SK-N-SH (cell line): ENCODE data around the gene DCTD. TPM values are rescaled to one million over a fixed set of nuclear protein-coding genes. Genes with fewer than 3 reads are reported as not detected.

Experiments
- CTCF ChIA-PET: fragments of 300-600, 350-600 bp; formaldehyde crosslinking; extraction: SDS; loops from one replicate; lab custom pipeline; 2021; lab: Yijun Ruan, JAX
- POLR2A ChIA-PET: fragments of 350-600 bp; sonication (Branson Sonifier 250); formaldehyde crosslinking; extraction: SDS; loops from one replicate; lab custom pipeline; 2020; ENCODE audit warnings: antibody characterized with exemption, inconsistent platforms; lab: Yijun Ruan, JAX
- DNase-seq: peaks from one replicate; pipeline ENCODE4 v3.0.0; 2012
- H2AFZ ChIP-seq: fragments of 200-600 bp; sonication (generic); 2 replicates; pipeline ENCODE4 v1.8.1; 2016; ENCODE audit warnings: antibody characterized with exemption, mild to moderate bottlenecking, low read depth
- H3F3A ChIP-seq: fragments of 200-600 bp; sonication (generic); replicated peaks from 2 replicates; pipeline ENCODE3; 2016; ENCODE audit warnings: antibody characterized with exemption, mild to moderate bottlenecking; ENCODE audit not compliant: insufficient read depth
- H3K27ac ChIP-seq, 2 experiments: fragments of 200-500 bp in 1 of 2; fragments of 200-600 bp in 1 of 2; sonication (Bioruptor generic) in 1 of 2; sonication (generic), shearing (Covaris generic) in 1 of 2; 2 replicates each; pipeline versions ENCODE4 v1.5.1 to v1.6.1; 2014 to 2016; ENCODE audit warnings: low read depth in 2 of 2, inconsistent platforms in 1 of 2, low read length in 1 of 2, mild to moderate bottlenecking in 1 of 2, mixed read lengths in 1 of 2
- H3K27me3 ChIP-seq: fragments of 200-600 bp; sonication (generic), shearing (Covaris generic); 2 replicates; pipeline ENCODE4 v1.6.1; 2016; ENCODE audit warnings: mixed run types; ENCODE audit not compliant: insufficient read depth
- H3K36me3 ChIP-seq, 2 experiments: fragments of 200-500 bp in 1 of 2; fragments of 200-600 bp in 1 of 2; sonication (Bioruptor generic) in 1 of 2; sonication (generic) in 1 of 2; replicated peaks in 1 of 2; 2 replicates each; pipeline versions ENCODE3 to v1.5.1; 2014 to 2016; ENCODE audit warnings: low read length in 1 of 2, mild to moderate bottlenecking in 1 of 2; ENCODE audit not compliant: insufficient read depth in 2 of 2, control insufficient read depth in 1 of 2
- H3K4me1 ChIP-seq, 2 experiments: fragments of 200-500 bp in 1 of 2; fragments of 200-600 bp in 1 of 2; sonication (Bioruptor generic) in 1 of 2; sonication (generic), shearing (Covaris generic) in 1 of 2; 2 replicates each; pipeline versions ENCODE4 v1.5.1 to v1.6.1; 2014 to 2016; ENCODE audit warnings: low read depth in 1 of 2, low read length in 1 of 2, mixed run types in 1 of 2; ENCODE audit not compliant: insufficient read depth in 2 of 2, control insufficient read depth in 1 of 2
- H3K4me2 ChIP-seq: fragments of 200-600 bp; sonication (generic), shearing (Covaris generic); 2 replicates; pipeline ENCODE4 v1.6.1; 2017; ENCODE audit warnings: mixed run types
- H3K4me3 ChIP-seq, 2 experiments: fragments of 200-500 bp in 1 of 2; fragments of 200-600 bp in 1 of 2; sonication (Bioruptor generic) in 1 of 2; sonication (generic), shearing (Covaris generic) in 1 of 2; 2 replicates each; pipeline versions ENCODE4 v1.5.1 to v1.8.1; 2014 to 2016; ENCODE audit warnings: low read depth in 2 of 2, inconsistent platforms in 1 of 2, low read length in 1 of 2, mild to moderate bottlenecking in 1 of 2, mixed read lengths in 1 of 2, moderate library complexity in 1 of 2
- H3K79me2 ChIP-seq: fragments of 200-600 bp; sonication (generic); 2 replicates; pipeline ENCODE4 v1.8.1; 2017; ENCODE audit warnings: mild to moderate bottlenecking; ENCODE audit not compliant: insufficient read depth
- H3K9ac ChIP-seq: fragments of 200-600 bp; sonication (generic); 2 replicates; pipeline ENCODE4 v1.6.1; 2017; ENCODE audit warnings: mixed run types
- H3K9me2 ChIP-seq: fragments of 200-600 bp; sonication (generic); 2 replicates; pipeline ENCODE4 v1.6.1; 2017; ENCODE audit warnings: mixed run types
- H3K9me3 ChIP-seq: fragments of 200-600 bp; sonication (generic); 2 replicates; pipeline ENCODE4 v1.6.1; 2017; ENCODE audit warnings: mixed run types, mild to moderate bottlenecking, moderate library complexity
- H4K20me1 ChIP-seq: fragments of 200-600 bp; sonication (generic); 2 replicates; pipeline ENCODE4 v1.6.1; 2017; ENCODE audit warnings: mild to moderate bottlenecking, mixed run types; ENCODE audit not compliant: insufficient read depth
- EP300 ChIP-seq, 2 experiments: IDR thresholded peaks; 2 replicates each; pipeline versions ENCODE4 v1.4.0 to v1.6.1; 2012; ENCODE audit warnings: borderline replicate concordance in 1 of 2, low read depth in 1 of 2, low read length in 1 of 2
- FOSL2 ChIP-seq: IDR thresholded peaks from 2 replicates; pipeline ENCODE4 v1.4.0; 2012; ENCODE audit warnings: low read depth, mild to moderate bottlenecking, moderate library complexity, borderline replicate concordance
- FOXM1 ChIP-seq: IDR thresholded peaks from 2 replicates; pipeline ENCODE4 v1.4.0; 2012; ENCODE audit warnings: low read depth, mild to moderate bottlenecking
- GATA2 ChIP-seq: sonication (generic); formaldehyde crosslinking; IDR thresholded peaks from 2 replicates; pipeline ENCODE4 v1.5.0; 2020; ENCODE audit warnings: mild to moderate bottlenecking, missing genetic modification reagents
- JUND ChIP-seq: IDR thresholded peaks from 2 replicates; pipeline ENCODE4 v1.4.0; 2012
- MAX ChIP-seq: IDR thresholded peaks from 2 replicates; pipeline ENCODE4 v1.4.0; 2012; ENCODE audit warnings: low read depth
- NRF1 ChIP-seq: IDR thresholded peaks from 2 replicates; pipeline ENCODE4 v1.6.1; 2012; ENCODE audit warnings: low read depth, mild to moderate bottlenecking, low read length
- RAD21 ChIP-seq: IDR thresholded peaks from 2 replicates; pipeline ENCODE4 v1.6.1; 2012; ENCODE audit warnings: mild to moderate bottlenecking, low read length
- REST ChIP-seq: IDR thresholded peaks from 2 replicates; pipeline ENCODE4 v1.6.1; 2012; ENCODE audit warnings: mild to moderate bottlenecking, low read depth, low read length, moderate library complexity
- TEAD4 ChIP-seq: IDR thresholded peaks from 2 replicates; pipeline ENCODE4 v1.4.0; 2012; ENCODE audit warnings: mild to moderate bottlenecking, borderline replicate concordance; ENCODE audit not compliant: insufficient read depth
- YY1 ChIP-seq: IDR thresholded peaks from 2 replicates; pipeline ENCODE4 v1.4.0; 2012; ENCODE audit warnings: low read depth, mild to moderate bottlenecking
- WGBS: methylation state at CpG from one replicate; pipeline ENCODE4 v1.1.6; 2017; ENCODE audit warnings: low lambda C conversion rate; 5-methylcytosine and 5-hydroxymethylcytosine counted together
- polyA plus RNA-seq, 3 experiments: library from polyadenylated mRNA; depleted of rRNA; stranded (reverse); fragments of >200 nt; gene quantifications; 2 replicates each; pipeline ENCODE4 v1.2.3, GENCODE V29; 2012
- TF ChIP-seq, protein P1 (sequence below): IDR thresholded peaks from 2 replicates; pipeline ENCODE4 v1.4.0; 2012; ENCODE audit warnings: low read depth, borderline replicate concordance
- TF ChIP-seq, protein P2 (sequence below): IDR thresholded peaks from 2 replicates; pipeline ENCODE4 v1.4.0; 2012; ENCODE audit warnings: low read depth, borderline replicate concordance

The DCTD gene
- polyA plus RNA-seq, 1 of the 3 experiments (the other 2 are of a cell fraction), result 123 TPM

- no peak overlapping the region for H3K4me2 ChIP-seq
- H3K4me3 ChIP-seq, result no peak overlapping the region
- H3F3A ChIP-seq, result peaks cover 4% of the 10 kb centered on the region
- WGBS, result 98% methylated on average over 8 of the region's 8 CpGs
- no peak overlapping the region for H2AFZ ChIP-seq
- peaks cover 29 to 71% of the 10 kb centered on the region in 2 experiments for H3K36me3 ChIP-seq
- no peaks in the 10 kb centered on the region for H3K9me2 ChIP-seq
- H3K27ac ChIP-seq, result no peak overlapping the region
- peaks cover 0 to 2% of the 10 kb centered on the region in 2 experiments; a peak in 1 of 4 replicates for H3K4me1 ChIP-seq
- H4K20me1 ChIP-seq, result 0 out of 2 replicates have a peak, but pooled peaks cover 3% of the 10 kb centered on the region
- ChIA-PET POLR2A (no interaction called here), CTCF (no interaction called here)
- H3K9ac ChIP-seq, result no peak overlapping the region
- H3K27me3 ChIP-seq, result no peaks in the 10 kb centered on the region
- no peaks in the 10 kb centered on the region for H3K9me3 ChIP-seq
- TF ChIP-seq, protein P1, sequence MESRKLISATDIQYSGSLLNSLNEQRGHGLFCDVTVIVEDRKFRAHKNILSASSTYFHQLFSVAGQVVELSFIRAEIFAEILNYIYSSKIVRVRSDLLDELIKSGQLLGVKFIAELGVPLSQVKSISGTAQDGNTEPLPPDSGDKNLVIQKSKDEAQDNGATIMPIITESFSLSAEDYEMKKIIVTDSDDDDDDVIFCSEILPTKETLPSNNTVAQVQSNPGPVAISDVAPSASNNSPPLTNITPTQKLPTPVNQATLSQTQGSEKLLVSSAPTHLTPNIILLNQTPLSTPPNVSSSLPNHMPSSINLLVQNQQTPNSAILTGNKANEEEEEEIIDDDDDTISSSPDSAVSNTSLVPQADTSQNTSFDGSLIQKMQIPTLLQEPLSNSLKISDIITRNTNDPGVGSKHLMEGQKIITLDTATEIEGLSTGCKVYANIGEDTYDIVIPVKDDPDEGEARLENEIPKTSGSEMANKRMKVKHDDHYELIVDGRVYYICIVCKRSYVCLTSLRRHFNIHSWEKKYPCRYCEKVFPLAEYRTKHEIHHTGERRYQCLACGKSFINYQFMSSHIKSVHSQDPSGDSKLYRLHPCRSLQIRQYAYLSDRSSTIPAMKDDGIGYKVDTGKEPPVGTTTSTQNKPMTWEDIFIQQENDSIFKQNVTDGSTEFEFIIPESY, result no peak
- TF ChIP-seq, protein P2, sequence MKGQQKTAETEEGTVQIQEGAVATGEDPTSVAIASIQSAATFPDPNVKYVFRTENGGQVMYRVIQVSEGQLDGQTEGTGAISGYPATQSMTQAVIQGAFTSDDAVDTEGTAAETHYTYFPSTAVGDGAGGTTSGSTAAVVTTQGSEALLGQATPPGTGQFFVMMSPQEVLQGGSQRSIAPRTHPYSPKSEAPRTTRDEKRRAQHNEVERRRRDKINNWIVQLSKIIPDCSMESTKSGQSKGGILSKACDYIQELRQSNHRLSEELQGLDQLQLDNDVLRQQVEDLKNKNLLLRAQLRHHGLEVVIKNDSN, result no peak
- TF ChIP-seq MAX (no peak), FOXM1 (no peak), GATA2 (CRISPR knock-in tag) (no peak), RAD21 (no peak), EP300 (IDR thresholded peaks at IDR 0.05; ENCODE audit: borderline replicate concordance in 1 of 2, low read depth in 1 of 2, low read length in 1 of 2) (no peak), YY1 (no peak), JUND (no peak), FOSL2 (no peak), NRF1 (no peak), REST (no peak), TEAD4 (no peak)
- no peaks in the 10 kb centered on the region; the same call in 1 of the 2 replicates for H3K79me2 ChIP-seq
- no peak for DNase-seq
Observed at GRCh38 chr4:182896421-182896820, 20.8 kb downstream of the DCTD start.
